Erythroblast (primary cell): ENCODE data around the gene MINDY4B.

ENCODE experiments used
- DNase-seq, 2 experiments: peaks; one replicate each; lab custom pipeline; 2025; lab: John Stamatoyannopoulos, UW
- GATA1 ChIP-seq: IDR thresholded peaks from 2 replicates; pipeline ENCODE4 v1.6.1; 2011; ENCODE audit warnings: low read depth, mild to moderate bottlenecking, control low read depth, low read length, moderate library complexity
- POLR2A ChIP-seq: IDR thresholded peaks from 2 replicates; pipeline ENCODE4 v1.6.1; 2011; ENCODE audit warnings: mild to moderate bottlenecking, low read length

The MINDY4B gene

DNA sequence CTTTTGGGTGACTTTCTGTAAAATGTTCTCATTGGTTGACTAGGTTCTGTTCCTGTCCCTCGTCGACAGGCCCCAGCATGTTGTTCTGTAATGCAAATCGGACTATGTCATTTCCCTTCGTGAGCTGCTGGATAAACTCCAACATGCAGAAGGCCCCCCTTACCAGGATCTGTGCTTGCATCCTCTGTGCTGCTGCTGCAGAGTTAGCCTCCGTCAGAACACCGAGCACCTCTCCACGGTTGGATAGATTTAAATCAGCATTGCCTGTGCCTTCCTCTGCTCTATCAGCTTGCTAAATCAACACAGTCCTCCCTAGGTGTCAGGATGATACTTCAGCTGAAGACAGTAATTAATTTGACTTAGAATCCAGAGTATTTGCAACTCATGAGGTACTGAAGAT is 12.7 kb upstream of the MINDY4B start:
- no peak for TF ChIP-seq GATA1
- no peak for TF ChIP-seq POLR2A
- no peak for DNase-seq

DNA sequence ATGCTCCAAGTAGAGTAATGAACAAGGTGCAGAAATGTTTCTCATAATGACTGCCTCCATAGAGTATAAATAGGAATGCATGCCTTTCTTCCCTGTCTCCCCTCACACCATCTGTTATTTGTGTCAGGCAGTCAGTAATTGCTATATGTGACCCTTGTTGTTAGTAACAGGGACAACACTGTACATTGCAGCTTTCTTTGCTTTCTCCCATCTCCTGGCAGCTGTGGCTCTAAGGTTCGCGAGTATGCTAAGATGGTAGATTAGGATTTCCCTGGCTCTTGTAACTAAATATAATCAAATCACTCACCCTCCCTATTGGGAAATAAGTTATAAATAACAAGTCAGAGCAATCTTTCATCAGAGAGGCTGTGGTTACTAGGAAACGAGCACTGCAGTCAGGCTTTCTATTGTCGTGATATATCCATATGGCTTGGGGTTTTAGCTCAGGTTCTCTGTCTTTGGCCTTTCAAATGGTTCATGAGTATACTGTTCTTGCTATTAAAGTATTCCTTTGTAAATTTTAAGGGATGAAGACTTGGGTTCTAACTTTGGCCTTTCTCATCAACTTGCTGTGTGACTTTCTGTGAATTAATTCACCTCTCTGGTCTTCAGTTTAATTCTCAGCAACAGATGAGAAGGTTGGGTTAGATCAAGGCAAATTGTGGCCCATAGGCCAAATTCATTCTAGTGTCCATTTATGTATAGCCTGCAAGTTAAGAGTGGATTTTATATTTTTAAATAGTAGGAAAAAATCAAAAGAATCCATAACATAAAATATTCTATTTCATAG is 8.1 kb upstream of the MINDY4B start:
- TF ChIP-seq GATA1 (no peak), POLR2A (no peak)
- DNase-seq: no peak

DNA sequence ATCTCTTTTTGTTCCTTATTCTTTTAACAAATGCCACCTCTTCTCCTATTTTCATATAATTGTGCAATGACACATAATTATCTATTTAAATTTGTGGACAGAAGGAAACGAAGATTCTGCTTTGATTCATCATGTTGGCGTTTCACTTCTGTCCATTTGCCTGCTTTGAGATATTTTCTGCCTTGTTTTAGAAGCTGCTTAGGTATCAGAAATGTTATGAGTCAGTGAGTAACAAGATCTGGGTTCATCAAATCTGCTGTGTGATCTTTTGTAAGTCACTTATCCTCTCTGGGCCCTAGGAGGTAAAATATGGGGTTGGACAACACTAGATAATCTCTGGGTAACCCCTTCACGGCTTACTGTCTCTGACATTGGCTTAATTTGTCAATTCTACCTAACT is 7.3 kb upstream of the MINDY4B start:
- TF ChIP-seq POLR2A (no peak), GATA1 (no peak)
- DNase-seq: no peak

DNA sequence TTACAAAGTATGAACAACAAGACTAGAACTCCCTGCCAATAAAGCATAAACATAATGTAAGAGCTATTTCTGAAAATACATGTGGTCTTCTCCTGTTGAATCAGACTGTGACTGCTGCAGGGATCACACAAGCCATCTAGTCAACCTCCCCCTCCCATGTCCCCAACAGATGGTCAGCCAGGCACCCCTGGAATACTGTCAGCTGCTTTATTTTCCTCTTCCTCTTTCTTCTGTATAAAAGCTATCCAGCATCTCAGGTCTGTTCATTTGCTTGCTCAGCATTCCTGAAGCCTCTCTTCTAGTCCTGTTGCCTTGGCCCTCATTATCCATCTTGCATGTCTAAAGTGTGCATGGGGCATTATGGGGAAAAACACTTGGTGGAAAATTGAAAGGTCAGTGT is 6.5 kb upstream of the MINDY4B start:
- no peak for DNase-seq
- no peak for TF ChIP-seq POLR2A
- no peak for TF ChIP-seq GATA1

DNA sequence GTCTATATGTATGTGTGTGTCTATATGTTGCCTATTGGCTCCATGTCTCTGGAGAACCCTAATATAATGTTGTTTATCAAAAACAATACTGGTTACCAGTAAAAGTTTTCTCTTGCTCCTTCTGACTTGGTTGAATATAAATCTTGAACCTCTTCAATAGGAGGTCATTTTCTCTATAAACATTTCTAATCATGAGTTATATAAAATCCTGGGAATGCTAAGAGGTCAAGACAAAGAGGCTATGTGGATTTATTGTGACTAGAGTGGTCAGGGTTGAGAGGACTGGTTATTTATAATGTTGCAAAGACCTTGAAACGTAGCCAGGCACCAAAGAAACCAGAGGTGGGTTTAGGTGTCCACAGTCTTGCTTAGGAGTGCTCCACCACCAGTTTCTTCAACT is 1.2 kb upstream of the MINDY4B start:
- TF ChIP-seq GATA1: no peak
- TF ChIP-seq POLR2A: no peak
- DNase-seq: no peak

DNA sequence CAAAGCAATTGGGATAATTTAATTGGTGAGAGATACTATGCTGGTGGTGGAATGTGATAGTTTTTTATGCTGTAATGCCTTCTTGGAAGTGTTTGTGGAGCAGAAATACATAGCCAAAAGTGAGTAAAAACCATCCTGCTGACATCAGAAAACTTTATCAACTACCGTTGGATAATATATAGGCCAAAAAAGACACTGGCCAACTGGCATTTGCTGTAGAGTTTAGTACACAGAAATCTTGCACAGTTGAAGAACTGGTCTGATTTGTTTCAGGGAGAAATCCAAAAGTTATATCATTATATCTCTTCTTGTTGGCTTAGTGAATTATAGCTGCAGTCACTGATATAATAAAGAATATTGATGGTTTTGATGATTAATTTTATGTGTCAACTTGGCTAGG is 507 bp upstream of the MINDY4B start:
- DNase-seq: no peak
- no peak for TF ChIP-seq GATA1
- no peak for TF ChIP-seq POLR2A

DNA sequence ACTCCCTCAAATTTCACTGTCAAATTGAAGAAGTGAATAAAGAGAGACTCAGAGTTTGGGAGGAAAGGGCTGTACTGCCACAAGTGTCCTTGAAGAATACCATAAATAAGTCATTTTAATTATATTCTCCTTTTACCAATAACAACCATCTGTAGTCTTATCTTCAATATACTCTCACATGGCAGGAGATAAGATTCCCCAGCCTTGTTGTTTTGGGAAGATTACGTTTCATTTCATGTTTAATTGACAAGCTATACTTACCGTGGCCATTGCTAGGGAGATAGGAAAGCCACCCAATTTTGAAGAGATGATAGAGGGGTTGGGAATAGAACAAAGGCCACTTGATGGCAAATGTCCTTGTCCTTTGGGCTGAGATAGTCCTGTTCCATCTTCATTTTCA is 2.3 kb downstream of the MINDY4B start:
- peak; percentile 22 to 78 for DNase-seq
- TF ChIP-seq GATA1 (no peak), POLR2A (no peak)

DNA sequence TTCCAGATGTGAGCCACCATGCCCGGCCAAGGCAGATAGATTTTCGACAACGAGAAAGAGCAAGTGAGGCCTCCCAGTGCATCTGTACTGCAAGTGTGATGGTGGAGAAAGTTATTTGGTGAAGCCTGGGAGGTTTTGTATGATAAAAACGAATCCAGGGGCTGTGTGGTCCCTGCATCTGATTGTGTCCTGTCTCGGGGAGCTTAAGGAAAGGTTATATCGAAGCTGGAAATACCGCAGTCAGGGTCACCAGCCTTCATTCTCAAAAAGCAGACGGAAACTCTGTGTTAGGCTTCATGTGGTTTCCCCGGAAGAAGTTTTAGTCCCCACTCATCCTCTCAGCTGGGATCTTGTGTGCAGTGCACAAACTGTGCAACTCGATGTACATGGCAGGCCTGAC is 3.4 kb downstream of the MINDY4B start:
- no peak for DNase-seq
- TF ChIP-seq GATA1 (no peak), POLR2A (no peak)

DNA sequence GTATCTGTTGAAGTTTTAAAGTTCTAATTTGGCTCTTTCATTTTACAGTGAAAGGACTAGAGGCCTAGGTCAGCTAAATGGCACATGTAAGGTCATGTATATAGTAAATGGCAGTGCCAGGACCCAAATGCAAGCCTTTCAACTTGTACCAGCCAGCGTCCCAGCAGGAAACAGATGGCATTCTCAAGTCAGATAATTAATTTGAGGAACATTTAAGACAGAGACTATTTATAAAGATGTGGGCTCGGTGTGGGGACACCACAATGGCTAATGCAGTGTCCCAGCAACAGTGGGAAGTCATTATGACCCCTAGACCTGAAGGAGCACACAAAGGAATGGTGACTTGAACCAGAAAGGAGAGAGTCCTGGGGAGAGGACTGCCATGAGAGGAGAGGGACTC is 6.1 kb downstream of the MINDY4B start:
- TF ChIP-seq GATA1: no peak
- TF ChIP-seq POLR2A: no peak
- no peak for DNase-seq

DNA sequence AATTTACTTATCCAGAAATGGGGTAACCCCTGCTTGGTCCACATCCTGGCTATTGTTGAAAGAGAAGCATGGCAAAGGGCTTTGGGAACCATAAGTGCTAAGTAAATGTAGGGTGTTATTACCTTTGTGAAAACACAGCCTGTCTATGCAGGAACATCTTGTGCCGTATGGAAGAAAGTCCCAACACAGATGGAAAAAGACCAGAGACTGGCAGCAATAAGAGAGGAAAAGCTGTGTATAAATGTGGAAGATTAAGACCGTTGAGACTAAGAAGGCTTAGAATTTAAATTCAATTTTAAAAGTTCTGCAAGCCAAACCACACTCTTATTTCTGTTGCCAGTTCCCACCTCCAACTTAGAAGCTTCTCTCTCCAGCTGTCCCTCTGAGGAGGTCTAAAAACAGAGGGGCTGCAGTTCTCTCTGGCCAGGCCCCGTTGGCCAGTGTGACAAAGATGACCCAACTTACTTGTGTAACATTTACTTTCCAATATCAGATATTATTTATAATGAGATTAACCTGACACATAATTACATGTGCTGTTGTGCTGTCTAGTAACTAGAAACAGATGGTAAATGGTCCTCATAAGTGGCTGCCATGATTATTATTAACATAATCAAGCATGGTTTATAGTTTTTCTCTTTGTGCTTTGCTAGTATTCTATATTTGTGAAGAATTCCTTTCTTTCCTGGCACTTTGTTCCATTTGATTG is 7.0 kb downstream of the MINDY4B start:
- no peak for DNase-seq
- TF ChIP-seq GATA1: no peak
- TF ChIP-seq POLR2A: no peak

DNA sequence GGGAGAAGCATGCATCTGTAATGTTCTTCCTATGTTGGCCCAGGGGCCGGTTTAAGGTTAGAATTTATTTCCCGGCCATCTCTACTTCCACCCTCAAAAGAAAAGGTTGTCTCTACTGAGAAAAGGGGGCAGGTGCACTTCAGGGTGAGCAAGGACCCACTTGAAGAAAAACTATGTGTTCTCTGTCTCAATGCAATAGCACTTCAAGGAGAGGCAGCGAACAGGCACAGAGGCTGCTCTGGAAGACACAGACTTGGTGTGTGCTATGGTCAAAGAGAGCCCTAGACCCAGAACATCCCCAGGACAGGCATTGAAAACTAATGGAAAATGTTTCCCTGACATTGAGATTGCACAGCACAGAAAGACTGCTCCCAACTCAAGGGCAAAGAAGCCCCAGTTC is 7.6 kb downstream of the MINDY4B start:
- no peak for TF ChIP-seq GATA1
- no peak for TF ChIP-seq POLR2A
- DNase-seq: no peak

DNA sequence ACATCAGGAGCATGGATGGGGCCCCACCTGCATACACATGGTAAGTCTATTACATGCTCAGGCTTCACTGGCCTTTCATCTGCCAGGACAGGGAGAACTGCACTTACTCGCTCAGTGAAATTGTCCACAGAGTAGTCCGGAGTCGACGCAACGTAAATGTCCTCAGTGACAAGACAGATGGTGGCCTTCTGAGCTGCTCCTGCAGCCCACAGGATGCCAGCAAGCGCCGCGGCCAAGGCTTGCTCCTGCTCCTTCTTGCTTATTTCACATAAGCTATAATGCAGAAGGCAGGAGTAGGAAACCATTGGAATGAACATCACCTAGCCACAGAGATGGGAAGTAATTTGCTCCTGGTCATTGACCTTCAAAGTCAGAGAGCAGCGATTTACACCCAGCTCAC is 14.4 kb downstream of the MINDY4B start:
- TF ChIP-seq GATA1: no peak
- no peak for TF ChIP-seq POLR2A
- DNase-seq: no peak

DNA sequence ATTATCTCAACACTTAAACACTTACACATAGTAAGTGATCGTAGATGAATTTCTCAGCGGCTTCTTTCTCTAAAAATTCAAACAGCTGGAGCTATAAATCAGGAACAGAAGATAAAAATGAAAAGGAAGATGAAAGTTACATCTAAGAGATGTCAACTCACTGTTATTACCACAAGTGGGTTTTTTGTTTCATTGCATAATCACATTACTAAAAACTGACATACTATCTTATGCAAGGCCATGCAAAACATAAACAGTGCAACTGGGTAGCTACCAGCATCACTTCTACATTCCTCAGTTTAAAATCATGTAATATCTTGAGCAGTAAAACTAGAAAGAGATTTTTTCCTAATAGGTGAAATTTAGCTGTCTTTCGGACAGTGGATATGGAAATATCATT is 14.9 kb downstream of the MINDY4B start:
- no peak for DNase-seq

DNA sequence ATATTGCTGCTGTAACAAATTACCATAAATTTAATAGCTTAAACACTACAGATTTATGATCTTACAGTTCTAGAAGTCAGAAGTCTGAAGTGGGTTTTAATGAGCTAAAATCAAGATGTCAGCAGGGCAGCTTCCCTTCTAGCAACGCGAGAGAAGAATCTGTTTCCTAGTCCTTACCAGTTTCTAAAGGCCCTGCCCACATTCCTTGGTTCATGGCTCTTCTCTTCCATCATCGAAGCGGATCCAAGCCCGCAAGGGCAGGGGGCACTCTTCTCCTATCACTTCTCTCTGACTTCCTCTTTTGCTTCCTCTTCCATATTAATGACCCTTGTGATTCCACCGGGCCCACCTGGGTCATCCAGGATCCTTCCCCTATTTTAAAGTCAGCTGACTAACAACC is 16.1 kb downstream of the MINDY4B start:
- DNase-seq: no peak
- TF ChIP-seq POLR2A (no peak), GATA1 (no peak)

More for the DNA sequence above, 14.9 kb downstream of the MINDY4B start:
- TF ChIP-seq POLR2A (no peak), GATA1 (no peak)

DNA sequence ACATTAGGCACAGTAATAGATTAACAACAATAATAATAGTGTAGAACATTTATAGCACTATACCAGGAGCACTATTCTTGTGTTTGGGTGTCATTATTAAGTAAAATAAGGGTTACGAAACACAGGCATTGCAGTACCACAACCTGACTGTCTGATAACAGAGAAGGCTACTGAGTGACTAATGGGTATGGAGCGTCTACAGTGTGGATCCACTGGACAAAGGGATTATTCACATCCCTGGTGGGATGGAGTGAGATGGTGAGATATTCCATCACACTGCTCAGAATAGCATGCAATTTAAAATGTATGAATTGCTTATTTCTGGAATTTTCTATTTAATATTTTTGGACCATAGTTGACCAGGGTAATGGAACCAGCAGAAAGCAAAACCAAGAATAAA is 18.2 kb downstream of the MINDY4B start:
- TF ChIP-seq GATA1 (no peak), POLR2A (no peak)
- no peak for DNase-seq
